Fibroblast of lung (primary cell): ENCODE results near the gene MAML2. TPM values are rescaled to one million over a fixed set of nuclear protein-coding genes. Genes with fewer than 3 reads are reported as not detected.

Experiments
- DNase-seq, 2 donors: peaks; one replicate each; pipeline versions ENCODE4 v3.0.0 to v3.0.0-alpha.2; 2010; ENCODE audit warnings: low read depth in 2 of 2
- H2AFZ ChIP-seq: 2 replicates; pipeline ENCODE4 v1.5.1; 2012; ENCODE audit warnings: low read length, control low read depth, inconsistent platforms
- H3K27ac ChIP-seq: 2 replicates; pipeline ENCODE4 v1.5.1; 2011; ENCODE audit warnings: low read length, control low read depth; ENCODE audit not compliant: insufficient read depth
- H3K27me3 ChIP-seq: 2 replicates; pipeline ENCODE4 v1.5.1; 2011; ENCODE audit warnings: mild to moderate bottlenecking, low read length; ENCODE audit not compliant: control insufficient read depth, insufficient read depth
- H3K36me3 ChIP-seq: 2 replicates; pipeline ENCODE4 v1.5.1; 2011; ENCODE audit warnings: low read length; ENCODE audit not compliant: control insufficient read depth, insufficient read depth
- H3K4me1 ChIP-seq: 2 replicates; pipeline ENCODE4 v1.5.1; 2011; ENCODE audit warnings: low read length; ENCODE audit not compliant: control insufficient read depth, insufficient read depth; ENCODE audit errors: extremely low read depth
- H3K4me2 ChIP-seq: 2 replicates; pipeline ENCODE4 v1.5.1; 2011; ENCODE audit warnings: low read length, control low read depth; ENCODE audit not compliant: insufficient read depth; ENCODE audit errors: extremely low read depth
- H3K4me3 ChIP-seq, 4 experiments: fragments of 200-600 bp in 1 of 4; sonication (generic) in 1 of 4; replicated peaks in 1 of 4; 2 replicates each; pipeline ENCODE4 v1.5.1; 2011 to 2016; ENCODE audit warnings: low read length in 4 of 4, low read depth in 3 of 4, mild to moderate bottlenecking in 3 of 4, control low read depth in 2 of 4, inconsistent platforms in 1 of 4, mixed read lengths in 1 of 4; ENCODE audit not compliant: insufficient read depth in 1 of 4; ENCODE audit errors: control extremely low read depth in 1 of 4
- H3K79me2 ChIP-seq: 2 replicates; pipeline ENCODE4 v1.5.1; 2012; ENCODE audit warnings: mild to moderate bottlenecking, low read length, inconsistent platforms; ENCODE audit not compliant: control insufficient read depth, insufficient read depth
- H3K9ac ChIP-seq: 2 replicates; pipeline ENCODE4 v1.5.1; 2011; ENCODE audit warnings: mild to moderate bottlenecking, low read length, control low read depth; ENCODE audit not compliant: insufficient read depth
- H3K9me3 ChIP-seq: 2 replicates; pipeline ENCODE4 v1.5.1; 2012; ENCODE audit warnings: low read depth, low read length; ENCODE audit not compliant: control insufficient read depth, insufficient read depth
- H4K20me1 ChIP-seq: 2 replicates; pipeline ENCODE4 v1.5.1; 2011; ENCODE audit warnings: low read length; ENCODE audit not compliant: control insufficient read depth, insufficient read depth; ENCODE audit errors: extremely low read depth
- CTCF ChIP-seq, 2 donors: IDR thresholded peaks in 1 of 2; conservative IDR thresholded peaks in 1 of 2; 1 replicate in 1 of 2; 2 replicates in 1 of 2; pipeline ENCODE4 v1.5.1; 2011 to 2012; ENCODE audit warnings: low read length in 2 of 2, control low read depth in 1 of 2, inconsistent platforms in 1 of 2, low read depth in 1 of 2, mild to moderate bottlenecking in 1 of 2
- EZH2 ChIP-seq: IDR thresholded peaks from 2 replicates; pipeline ENCODE4 v1.5.1; 2012; ENCODE audit warnings: low read length, control low read depth, mild to moderate bottlenecking; ENCODE audit errors: missing control alignments
- polyA plus RNA-seq, 2 donors: library from polyadenylated mRNA; depleted of rRNA in 1 of 2; stranded (reverse) in 1 of 2; unstranded in 1 of 2; fragments of >200 nt; gene quantifications; 2 replicates each; pipeline ENCODE4 v1.2.1, GENCODE V29; 2011 to 2012; ENCODE audit warnings: missing spikeins in 1 of 2
- total RNA-seq: library from RNA; depleted of rRNA; stranded (reverse); fragments of >200 nt; gene quantifications from 2 replicates; pipeline ENCODE4 v1.2.1, GENCODE V29; 2014

The MAML2 gene
- total and polyA plus RNA-seq, 2 donors (not counting 1 experiment from before 2014, with no cell fraction given) = 13.0 to 19.0 TPM

GRCh38 chr11:96088914-96089313 lies 254.1 kb downstream of the MAML2 start:
- H3K4me3 ChIP-seq = no peak overlapping the region
- DNase-seq = no peak
- no peak overlapping the region for H3K9ac ChIP-seq
- no peaks in the 10 kb centered on the region for H3K27me3 ChIP-seq
- peaks cover 3% of the 10 kb centered on the region for H3K36me3 ChIP-seq
- peaks cover 2% of the 10 kb centered on the region for H3K79me2 ChIP-seq
- no peaks in the 10 kb centered on the region for H4K20me1 ChIP-seq
- TF ChIP-seq CTCF (conservative IDR thresholded peaks at IDR 0.05 in 1 of 2, IDR thresholded peaks at IDR 0.05 in 1 of 2; ENCODE audit: low read depth in 1 of 2, low read length in 2 of 2) (no peak), EZH2 (no peak)
- peaks cover 16% of the 10 kb centered on the region for H3K4me1 ChIP-seq
- no peak overlapping the region for H3K27ac ChIP-seq
- no peak overlapping the region for H2AFZ ChIP-seq
- H3K9me3 ChIP-seq = no peaks in the 10 kb centered on the region
- no peak overlapping the region for H3K4me2 ChIP-seq

- Histone ChIP-seq H3K79me2 (peaks cover 2% of the 10 kb centered on the region), H3K9ac (no peak overlapping the region)
Observed at GRCh38 chr11:96086111-96086510, 256.9 kb downstream of the MAML2 start.

GRCh38 chr11:96085319-96085930 lies 257.6 kb downstream of the MAML2 start:
- H3K79me2 ChIP-seq = peaks cover 2% of the 10 kb centered on the region
- H3K4me1 ChIP-seq = peaks cover 4% of the 10 kb centered on the region
- H3K36me3 ChIP-seq = no peaks in the 10 kb centered on the region
- H2AFZ ChIP-seq = no peak overlapping the region
- TF ChIP-seq CTCF (conservative IDR thresholded peaks at IDR 0.05 in 1 of 2, IDR thresholded peaks at IDR 0.05 in 1 of 2; ENCODE audit: low read depth in 1 of 2, low read length in 2 of 2) = no peak
- no peak for TF ChIP-seq EZH2
- H4K20me1 ChIP-seq = no peaks in the 10 kb centered on the region
- H3K27me3 ChIP-seq = no peaks in the 10 kb centered on the region
- H3K9me3 ChIP-seq = no peaks in the 10 kb centered on the region
- H3K9ac ChIP-seq = no peak overlapping the region
- H3K4me2 ChIP-seq = no peak overlapping the region
- no peak for DNase-seq
- H3K27ac ChIP-seq = no peak overlapping the region
- H3K4me3 ChIP-seq = no peak overlapping the region

More at GRCh38 chr11:96086111-96086510, 256.9 kb downstream of the MAML2 start:
- peaks cover 9% of the 10 kb centered on the region for H3K4me1 ChIP-seq
- H2AFZ ChIP-seq = no peak overlapping the region
- no peak overlapping the region for H3K27ac ChIP-seq
- H3K9me3 ChIP-seq = no peaks in the 10 kb centered on the region
- no peaks in the 10 kb centered on the region for H4K20me1 ChIP-seq
- H3K27me3 ChIP-seq = no peaks in the 10 kb centered on the region
- DNase-seq = no peak
- H3K4me3 ChIP-seq = no peak overlapping the region
- no peaks in the 10 kb centered on the region for H3K36me3 ChIP-seq
- no peak for TF ChIP-seq CTCF (conservative IDR thresholded peaks at IDR 0.05 in 1 of 2, IDR thresholded peaks at IDR 0.05 in 1 of 2; ENCODE audit: low read depth in 1 of 2, low read length in 2 of 2)
- no peak for TF ChIP-seq EZH2
- no peak overlapping the region for H3K4me2 ChIP-seq
